Transverse colon (tissue), 4 donors: ENCODE results near the gene HTR3B. TPM values are rescaled to one million over a fixed set of nuclear protein-coding genes. Genes with fewer than 3 reads are reported as not detected.

Source experiments
- DNase-seq: peaks from one replicate; pipeline ENCODE4 v3.0.0-alpha.2; 2019
- H3K27ac ChIP-seq, 4 donors: fragments of 200-600 bp; sonication (generic); 2 replicates each; pipeline ENCODE4 v1.5.1; 2016 to 2018; ENCODE audit warnings: inconsistent platforms in 4 of 4
- H3K27me3 ChIP-seq: fragments of 200-600 bp; sonication (generic); 2 replicates; pipeline ENCODE4 v1.5.1; 2017; ENCODE audit warnings: inconsistent platforms
- H3K36me3 ChIP-seq, 4 donors: fragments of 200-600 bp; sonication (generic); 2 replicates each; pipeline ENCODE4 v1.5.1; 2017 to 2019; ENCODE audit warnings: inconsistent platforms in 4 of 4
- H3K4me1 ChIP-seq, 4 donors: fragments of 200-600 bp; sonication (generic); 2 replicates each; pipeline ENCODE4 v1.5.1; 2017 to 2020; ENCODE audit warnings: inconsistent platforms in 4 of 4
- H3K4me3 ChIP-seq, 4 donors: fragments of 200-600 bp; sonication (generic); 1 replicate in 1 of 4; 2 replicates in 3 of 4; pipeline versions ENCODE4 v1.5.1 to v1.6.1; 2017 to 2019; ENCODE audit warnings: inconsistent platforms in 4 of 4
- H3K9me3 ChIP-seq, 2 donors: fragments of 200-600 bp; sonication (generic); 2 replicates each; pipeline ENCODE4 v1.5.1; 2017 to 2019; ENCODE audit warnings: inconsistent platforms in 2 of 2
- EP300 ChIP-seq: sonication (generic); formaldehyde crosslinking; IDR thresholded peaks from one replicate; pipeline ENCODE4 v1.6.1; 2017; ENCODE audit warnings: antibody characterized with exemption, low read depth
- POLR2A ChIP-seq: fragments of 450-650 bp; IDR thresholded peaks from one replicate; pipeline ENCODE4 v1.6.1; 2016; ENCODE audit warnings: antibody characterized with exemption, mild to moderate bottlenecking, moderate library complexity
- POLR2AphosphoS5 ChIP-seq, 3 donors: sonication (generic); formaldehyde crosslinking; IDR thresholded peaks; one replicate each; pipeline ENCODE4 v1.6.1; 2016; ENCODE audit warnings: antibody characterized with exemption in 3 of 3
- WGBS, 2 donors: methylation state at CpG; one replicate each; pipeline ENCODE4 v1.1.5; 2018; ENCODE audit warnings: low coverage in 1 of 2; 5-methylcytosine and 5-hydroxymethylcytosine counted together
- in situ Hi-C, 4 donors: fragments of 200-750 bp; cut with MboI; loops; one replicate each; pipeline versions ENCODE4 v1.15.0 to v1.15.1; 2017; ENCODE audit warnings: low sequenced_read_pairs in 3 of 4, low pct_ligation_motif_present in 1 of 4, low pct_unique_long_range_greater_than_20kb in 1 of 4
- intact Hi-C: fragments of 100-400 bp; cut with DNase I; formaldehyde crosslinking; loops from one replicate; pipeline ENCODE4 v1.15.1; 2023; ENCODE audit warnings: low total_unique reads
- total RNA-seq, 4 donors: library from RNA; depleted of rRNA; stranded (reverse); fragments of >200 nt; gene quantifications; one replicate each; pipeline ENCODE4 v1.1.0, GENCODE V29; 2016
- TF ChIP-seq, protein P1 (sequence below), 5 experiments: fragments of 200-600 bp in 3 of 5; fragments of 450-650 bp in 2 of 5; sonication (generic) in 3 of 5; IDR thresholded peaks; 1 replicate in 2 of 5; 2 replicates in 3 of 5; pipeline ENCODE4 v1.5.1; 2016 to 2017; ENCODE audit warnings: antibody characterized with exemption in 5 of 5, inconsistent platforms in 3 of 5, mild to moderate bottlenecking in 2 of 5, moderate library complexity in 1 of 5

The HTR3B gene
- total RNA-seq, 4 donors from 2014 or later, result 0.14 TPM; not detected in 3

- Histone ChIP-seq H3K4me3 (no peak overlapping the region), H3K36me3 (no peaks in the 10 kb centered on the region), H3K4me1 (no peaks in the 10 kb centered on the region), H3K27ac (no peak overlapping the region), H3K27me3 (peaks cover 18% of the 10 kb centered on the region), H3K9me3 (no peaks in the 10 kb centered on the region)
- in situ Hi-C loops (no loop called here), intact Hi-C loops (no loop called here)
- DNase-seq, result no peak
- 54 to 68% methylated on average over 4 of the region's 4 CpGs for WGBS, 2 donors
- no peak for TF ChIP-seq POLR2AphosphoS5 (IDR thresholded peaks at IDR 0.05)
- no peak for TF ChIP-seq POLR2A
- TF ChIP-seq EP300, result no peak
- TF ChIP-seq, protein P1, sequence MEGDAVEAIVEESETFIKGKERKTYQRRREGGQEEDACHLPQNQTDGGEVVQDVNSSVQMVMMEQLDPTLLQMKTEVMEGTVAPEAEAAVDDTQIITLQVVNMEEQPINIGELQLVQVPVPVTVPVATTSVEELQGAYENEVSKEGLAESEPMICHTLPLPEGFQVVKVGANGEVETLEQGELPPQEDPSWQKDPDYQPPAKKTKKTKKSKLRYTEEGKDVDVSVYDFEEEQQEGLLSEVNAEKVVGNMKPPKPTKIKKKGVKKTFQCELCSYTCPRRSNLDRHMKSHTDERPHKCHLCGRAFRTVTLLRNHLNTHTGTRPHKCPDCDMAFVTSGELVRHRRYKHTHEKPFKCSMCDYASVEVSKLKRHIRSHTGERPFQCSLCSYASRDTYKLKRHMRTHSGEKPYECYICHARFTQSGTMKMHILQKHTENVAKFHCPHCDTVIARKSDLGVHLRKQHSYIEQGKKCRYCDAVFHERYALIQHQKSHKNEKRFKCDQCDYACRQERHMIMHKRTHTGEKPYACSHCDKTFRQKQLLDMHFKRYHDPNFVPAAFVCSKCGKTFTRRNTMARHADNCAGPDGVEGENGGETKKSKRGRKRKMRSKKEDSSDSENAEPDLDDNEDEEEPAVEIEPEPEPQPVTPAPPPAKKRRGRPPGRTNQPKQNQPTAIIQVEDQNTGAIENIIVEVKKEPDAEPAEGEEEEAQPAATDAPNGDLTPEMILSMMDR (IDR thresholded peaks at IDR 0.05), result no peak
Measured at GRCh38 chr11:113947994-113948393, 43.4 kb downstream of the HTR3B start.

GRCh38 chr11:113949891-113950290, 45.3 kb downstream of the HTR3B start:
- intact Hi-C loops, result no loop called here
- H3K36me3 ChIP-seq, result no peaks in the 10 kb centered on the region
- H3K9me3 ChIP-seq, result no peaks in the 10 kb centered on the region
- in situ Hi-C loops, result no loop called here
- H3K4me3 ChIP-seq, result no peak overlapping the region
- H3K27me3 ChIP-seq, result peaks cover 22% of the 10 kb centered on the region
- 77 to 79% methylated on average over 4 of the region's 4 CpGs for WGBS, 2 donors
- no peak for DNase-seq
- TF ChIP-seq EP300 (no peak), POLR2A (no peak), POLR2AphosphoS5 (IDR thresholded peaks at IDR 0.05) (no peak)
- TF ChIP-seq, protein P1 (IDR thresholded peaks at IDR 0.05), result no peak
- no peak overlapping the region for H3K27ac ChIP-seq
- no peaks in the 10 kb centered on the region for H3K4me1 ChIP-seq

DNA sequence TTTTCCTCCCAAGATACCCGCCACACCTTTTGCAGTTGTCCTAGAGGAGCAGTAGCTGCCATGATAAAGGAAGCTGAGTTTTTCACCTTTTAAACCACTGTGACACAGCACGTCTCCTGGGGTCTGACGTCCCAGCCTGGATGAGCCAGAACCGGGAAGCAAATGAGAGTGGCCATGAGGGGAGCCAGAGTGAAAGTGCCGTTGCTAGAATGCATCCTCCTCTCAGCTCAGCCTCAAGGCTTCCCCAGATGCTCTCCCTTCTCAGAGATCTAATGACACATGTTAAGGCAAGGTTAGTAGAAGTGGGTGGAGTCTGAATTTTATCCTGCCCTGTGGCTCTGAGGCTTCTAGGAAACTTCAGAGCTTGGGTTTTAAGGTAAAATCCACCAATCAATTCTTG, 46.9 kb downstream of the HTR3B start:
- no peak for DNase-seq
- TF ChIP-seq POLR2AphosphoS5 (IDR thresholded peaks at IDR 0.05) (no peak), POLR2A (no peak), EP300 (no peak)
- TF ChIP-seq, protein P1 (IDR thresholded peaks at IDR 0.05), result no peak
- H3K36me3 ChIP-seq, result no peaks in the 10 kb centered on the region
- no peak overlapping the region for H3K4me3 ChIP-seq
- H3K9me3 ChIP-seq, result no peaks in the 10 kb centered on the region
- H3K27me3 ChIP-seq, result peaks cover 22% of the 10 kb centered on the region
- no peaks in the 10 kb centered on the region for H3K4me1 ChIP-seq
- intact Hi-C loops (no loop called here), in situ Hi-C loops (no loop called here)
- WGBS, 2 donors, result 56% methylated on average over 5 of the region's 5 CpGs; no CpG with 5 or more reads in 1 of the 2 donors
- no peak overlapping the region for H3K27ac ChIP-seq

GRCh38 chr11:113952070-113952469, 47.5 kb downstream of the HTR3B start:
- no peaks in the 10 kb centered on the region for H3K36me3 ChIP-seq
- in situ Hi-C loops, result no loop called here
- no peak overlapping the region for H3K27ac ChIP-seq
- H3K4me3 ChIP-seq, result no peak overlapping the region
- no peaks in the 10 kb centered on the region for H3K9me3 ChIP-seq
- DNase-seq, result no peak
- intact Hi-C loops, result no loop called here
- no peaks in the 10 kb centered on the region for H3K4me1 ChIP-seq
- H3K27me3 ChIP-seq, result peaks cover 22% of the 10 kb centered on the region
- TF ChIP-seq, protein P1 (IDR thresholded peaks at IDR 0.05), result no peak
- TF ChIP-seq EP300 (no peak), POLR2A (no peak), POLR2AphosphoS5 (IDR thresholded peaks at IDR 0.05) (no peak)
- WGBS, 2 donors, result 49% methylated on average over 10 of the region's 10 CpGs; no CpG with 5 or more reads in 1 of the 2 donors
